IMR-90 (cell line): Measurements from ENCODE around the gene REPS1. TPM values are rescaled to one million over a fixed set of nuclear protein-coding genes. Genes with fewer than 3 reads are reported as not detected.
A peak's percentile ranks its signal among the peaks of the same experiment; 100 is the strongest.

Experiments used
- ATAC-seq: fragments of 200-7000 bp; cut with Tn5 transposase; 2 replicates; pipeline ENCODE4 v1.9.1; 2020; ENCODE audit warnings: low read depth, mild to moderate bottlenecking, moderate library complexity
- BruUV-seq: library from RNA; stranded (reverse); fragments of 400-500 nt; replicated peaks from 2 replicates; lab custom pipeline; 2021; lab: Mats Ljungman, UMichigan
- CTCF ChIA-PET: fragments of 300-600 bp; formaldehyde crosslinking; extraction: SDS; loops from one replicate; lab custom pipeline; 2021; ENCODE audit warnings: antibody characterized with exemption; lab: Yijun Ruan, JAX
- POLR2A ChIA-PET: fragments of 300-600 bp; sonication (Branson Sonifier 250); formaldehyde crosslinking; loops from one replicate; lab custom pipeline; 2022; ENCODE audit warnings: antibody characterized with exemption; ENCODE audit not compliant: unreplicated experiment; lab: Charles Lee
- DNase-seq: peaks from one replicate; pipeline ENCODE4 v3.0.0; 2013
- H2AFZ ChIP-seq: replicated peaks from 2 replicates; pipeline ENCODE3; 2013; ENCODE audit warnings: low read length, mild to moderate bottlenecking; ENCODE audit not compliant: poor library complexity
- H2AK5ac ChIP-seq: 2 replicates; pipeline ENCODE4 v1.6.1; 2013; ENCODE audit warnings: low read depth, low read length, inconsistent platforms
- H2AK9ac ChIP-seq: replicated peaks from 2 replicates; pipeline ENCODE3; 2013; ENCODE audit warnings: mild to moderate bottlenecking, low read depth, low read length, moderate library complexity; ENCODE audit not compliant: poor library complexity
- H2BK120ac ChIP-seq: 2 replicates; pipeline ENCODE4 v1.6.1; 2013; ENCODE audit warnings: low read depth, low read length, inconsistent platforms
- H2BK15ac ChIP-seq: 3 replicates; pipeline ENCODE4 v1.6.1; 2013; ENCODE audit warnings: low read depth, low read length, inconsistent platforms
- H2BK20ac ChIP-seq: 2 replicates; pipeline ENCODE4 v1.6.1; 2013; ENCODE audit warnings: low read depth, mild to moderate bottlenecking, inconsistent platforms, low read length, moderate library complexity
- H2BK5ac ChIP-seq: 2 replicates; pipeline ENCODE4 v1.6.1; 2013; ENCODE audit warnings: mild to moderate bottlenecking, low read depth, low read length, inconsistent platforms; ENCODE audit not compliant: poor library complexity, severe bottlenecking
- H3K14ac ChIP-seq: replicated peaks from 2 replicates; pipeline ENCODE4 v1.6.1; 2013; ENCODE audit warnings: low read depth, low read length, inconsistent platforms
- H3K18ac ChIP-seq: 2 replicates; pipeline ENCODE4 v1.6.1; 2013; ENCODE audit warnings: low read depth, low read length, control low read depth
- H3K23ac ChIP-seq: 2 replicates; pipeline ENCODE4 v1.6.1; 2013; ENCODE audit warnings: low read depth, low read length, inconsistent platforms
- H3K27ac ChIP-seq: 2 replicates; pipeline ENCODE4 v1.5.1; 2013; ENCODE audit warnings: mild to moderate bottlenecking, control low read depth, low read length; ENCODE audit not compliant: insufficient read depth
- H3K27me3 ChIP-seq: 2 replicates; pipeline ENCODE4 v1.6.1; 2013; ENCODE audit warnings: low read length; ENCODE audit not compliant: control insufficient read depth, insufficient read depth
- H3K36me3 ChIP-seq: 2 replicates; pipeline ENCODE4 v1.6.1; 2013; ENCODE audit warnings: low read length, mixed read lengths; ENCODE audit not compliant: control insufficient read depth, insufficient read depth
- H3K4ac ChIP-seq: 2 replicates; pipeline ENCODE4 v1.6.1; 2013; ENCODE audit warnings: low read depth, low read length, inconsistent platforms
- H3K4me1 ChIP-seq: 2 replicates; pipeline ENCODE4 v1.6.1; 2013; ENCODE audit warnings: low read length, mixed read lengths; ENCODE audit not compliant: control insufficient read depth, insufficient read depth
- H3K4me2 ChIP-seq: 2 replicates; pipeline ENCODE4 v1.6.1; 2013; ENCODE audit warnings: low read depth, mild to moderate bottlenecking, control low read depth, low read length, moderate library complexity
- H3K4me3 ChIP-seq: 2 replicates; pipeline ENCODE4 v1.5.1; 2013; ENCODE audit warnings: low read depth, mild to moderate bottlenecking, control low read depth, low read length, moderate library complexity; ENCODE audit not compliant: insufficient read depth
- H3K56ac ChIP-seq: 2 replicates; pipeline ENCODE4 v1.6.1; 2013; ENCODE audit warnings: low read length, inconsistent platforms; ENCODE audit not compliant: insufficient read depth; ENCODE audit errors: extremely low read depth
- H3K79me1 ChIP-seq, 2 experiments: 2 replicates each; pipeline ENCODE4 v1.6.1; 2013; ENCODE audit warnings: low read length in 2 of 2, inconsistent platforms in 1 of 2, low read depth in 1 of 2
- H3K9ac ChIP-seq: 2 replicates; pipeline ENCODE4 v1.6.1; 2013; ENCODE audit warnings: low read depth, low read length, control low read depth
- H3K9me1 ChIP-seq: 2 replicates; pipeline ENCODE4 v1.6.1; 2013; ENCODE audit warnings: low read length, inconsistent platforms; ENCODE audit not compliant: insufficient read depth
- H3K9me3 ChIP-seq: 2 replicates; pipeline ENCODE4 v1.6.1; 2013; ENCODE audit warnings: low read length; ENCODE audit not compliant: control insufficient read depth, insufficient read depth
- H4K20me1 ChIP-seq: 2 replicates; pipeline ENCODE4 v1.6.1; 2013; ENCODE audit warnings: low read length, inconsistent platforms; ENCODE audit not compliant: insufficient read depth
- H4K5ac ChIP-seq: 2 replicates; pipeline ENCODE4 v1.6.1; 2013; ENCODE audit warnings: mild to moderate bottlenecking, low read depth, low read length, control low read depth
- H4K8ac ChIP-seq, 2 experiments: 2 replicates each; pipeline ENCODE4 v1.6.1; 2013; ENCODE audit warnings: low read depth in 2 of 2, low read length in 2 of 2, control low read depth in 1 of 2, inconsistent platforms in 1 of 2
- H4K91ac ChIP-seq: 2 replicates; pipeline ENCODE4 v1.6.1; 2013; ENCODE audit warnings: low read depth, low read length, inconsistent platforms; ENCODE audit not compliant: insufficient read depth
- BHLHE40 ChIP-seq: fragments of 150-350 bp; IDR thresholded peaks from 2 replicates; pipeline ENCODE4 v1.6.1; 2016; ENCODE audit warnings: mild to moderate bottlenecking, low read depth, low read length
- CEBPB ChIP-seq: IDR thresholded peaks from 2 replicates; pipeline ENCODE4 v1.6.1; 2012; ENCODE audit warnings: low read depth, low read length, improper control_type of control experiment
- CHD1 ChIP-seq: IDR thresholded peaks from 2 replicates; pipeline ENCODE4 v1.6.1; 2012; ENCODE audit warnings: low read depth, low read length, improper control_type of control experiment
- ELK1 ChIP-seq: fragments of 150-350 bp; IDR thresholded peaks from 2 replicates; pipeline ENCODE4 v1.6.1; 2016; ENCODE audit warnings: low read depth, mild to moderate bottlenecking, low read length, moderate library complexity, borderline replicate concordance
- FOS ChIP-seq: fragments of 150-350 bp; IDR thresholded peaks from 2 replicates; pipeline ENCODE4 v1.6.1; 2016; ENCODE audit warnings: low read depth, low read length
- MAFK ChIP-seq: IDR thresholded peaks from 2 replicates; pipeline ENCODE4 v1.6.1; 2012; ENCODE audit warnings: low read depth, low read length, improper control_type of control experiment
- MAZ ChIP-seq: IDR thresholded peaks from 2 replicates; pipeline ENCODE4 v1.6.1; 2012; ENCODE audit warnings: low read depth, mild to moderate bottlenecking, low read length, improper control_type of control experiment, moderate library complexity, borderline replicate concordance
- MXI1 ChIP-seq: IDR thresholded peaks from 2 replicates; pipeline ENCODE4 v1.6.1; 2012; ENCODE audit warnings: low read depth, mild to moderate bottlenecking, low read length, moderate library complexity, borderline replicate concordance
- NFE2L2 ChIP-seq: fragments of 150-350 bp; IDR thresholded peaks from 2 replicates; pipeline ENCODE4 v1.6.1; 2016; ENCODE audit warnings: low read depth, mild to moderate bottlenecking, low read length
- POLR2A ChIP-seq: IDR thresholded peaks from 2 replicates; pipeline ENCODE4 v1.6.1; 2012; ENCODE audit warnings: mild to moderate bottlenecking, low read depth, low read length
- RAD21 ChIP-seq: IDR thresholded peaks from 2 replicates; pipeline ENCODE4 v1.6.1; 2012; ENCODE audit warnings: low read length, improper control_type of control experiment
- RCOR1 ChIP-seq: IDR thresholded peaks from 2 replicates; pipeline ENCODE4 v1.6.1; 2012; ENCODE audit warnings: mild to moderate bottlenecking, low read length, improper control_type of control experiment; ENCODE audit not compliant: insufficient replicate concordance
- RFX5 ChIP-seq: IDR thresholded peaks from 2 replicates; pipeline ENCODE4 v1.8.0; 2012; ENCODE audit warnings: low read depth, mild to moderate bottlenecking, low read length, moderate library complexity
- USF2 ChIP-seq: fragments of 150-350 bp; IDR thresholded peaks from 2 replicates; pipeline ENCODE4 v1.6.1; 2017; ENCODE audit warnings: mild to moderate bottlenecking, antibody characterized with exemption, low read length, low read depth
- WGBS, 2 experiments: methylation state at CpG; one replicate each; pipeline versions ENCODE4 v1.1.5 to v1.1.7; 2013; ENCODE audit warnings: missing lambda C conversion rate in 2 of 2; ENCODE audit not compliant: insufficient read length in 1 of 2; ENCODE audit errors: extremely low coverage in 2 of 2; 5-methylcytosine and 5-hydroxymethylcytosine counted together
- dilution Hi-C: fragments of 300-500 bp; cut with HindIII; formaldehyde crosslinking; loops from one replicate; pipeline ENCODE4 v1.14.3; 2018; ENCODE audit warnings: low sequenced_read_pairs; ENCODE audit not compliant: unreplicated experiment
- in situ Hi-C: fragments of 300-500 bp; cut with MboI; formaldehyde crosslinking; loops from 3 replicates; pipeline ENCODE4 v1.14.3; 2019; ENCODE audit warnings: low sequenced_read_pairs, inconsistent platforms, mixed read lengths
- intact Hi-C: fragments of 100-400 bp; cut with micrococcal nuclease; formaldehyde crosslinking; loops from 2 replicates; pipeline ENCODE4 v1.10.0; 2022
- polyA plus RNA-seq, 3 experiments: library from polyadenylated mRNA; depleted of rRNA; stranded (reverse); fragments of >200 nt; gene quantifications; 2 replicates each; pipeline ENCODE4 v1.2.3, GENCODE V29; 2012; ENCODE audit warnings: low replicate concordance in 1 of 3
- total RNA-seq: library from RNA; depleted of rRNA; stranded (reverse); fragments of >200 nt; gene quantifications from 2 replicates; pipeline ENCODE4 v1.2.3, GENCODE V29; 2012

Gene REPS1
- total and polyA plus RNA-seq, 2 of the 4 experiments (the other 2 are of a cell fraction): 21.9 to 24.2 TPM

DNA sequence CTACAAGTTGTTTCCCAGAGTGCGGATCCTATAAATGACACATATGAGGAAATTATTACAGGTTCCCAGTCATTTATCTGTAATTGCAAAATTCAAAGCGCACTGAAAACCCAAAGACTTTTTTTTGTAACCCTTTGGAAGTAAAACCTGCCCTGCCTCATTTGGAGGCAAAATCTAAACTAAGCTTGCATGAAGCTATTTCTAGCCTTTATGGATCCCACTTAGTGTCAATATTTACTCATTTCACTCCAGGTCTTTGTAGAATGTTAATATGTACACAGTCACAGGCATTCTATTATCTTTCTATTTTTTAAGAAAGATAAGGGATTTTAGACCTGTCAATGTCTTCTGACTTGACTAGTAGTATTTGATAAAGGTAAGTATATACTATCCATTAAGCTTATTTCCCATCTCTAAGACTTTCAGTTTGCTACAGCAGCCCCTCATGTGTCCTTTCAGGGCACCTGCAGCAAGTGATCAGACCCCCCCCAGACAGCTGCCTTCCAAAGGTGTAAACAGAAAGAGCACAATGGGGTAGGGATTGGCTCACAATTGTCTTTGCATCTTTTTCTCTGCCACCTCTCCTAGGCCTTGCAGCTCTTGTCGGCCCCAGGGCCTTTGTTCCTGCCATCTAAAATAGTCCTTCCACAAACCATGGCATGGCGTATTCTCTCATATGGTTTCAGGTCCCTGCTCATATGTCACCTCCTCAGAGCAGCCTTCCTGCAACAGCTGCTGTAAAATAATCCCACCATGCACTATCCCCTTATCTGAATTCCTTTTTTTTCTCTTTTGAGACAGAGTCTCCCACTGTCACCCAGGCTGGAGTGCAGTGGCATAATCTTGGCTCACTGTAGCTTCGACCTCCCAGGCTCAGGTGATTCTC is 1.3 kb upstream of the REPS1 start (continued):
- TF ChIP-seq MXI1: no peak
- TF ChIP-seq RFX5: no peak

GRCh38 chr6:138988469-138988834 is 399 bp upstream of the REPS1 start:
- Histone ChIP-seq H2BK120ac (no peak overlapping the region), H4K5ac (peak overlapping the region; percentile 56), H4K20me1 (peaks cover 8% of the 10 kb centered on the region; the same call in 1 of the 2 replicates), H3K9me1 (peaks cover 3% of the 10 kb centered on the region; the same call in 1 of the 2 replicates), H4K8ac (peak overlapping the region; percentile 68 to 70; a peak in 3 of 4 replicates), H3K18ac (no peak overlapping the region), H2BK15ac (no peak overlapping the region), H3K36me3 (no peaks in the 10 kb centered on the region), H3K9me3 (no peaks in the 10 kb centered on the region), H3K56ac (no peak overlapping the region), H3K4me2 (peak overlapping the region; percentile 84), H2AK9ac (no peak overlapping the region), H3K9ac (peak overlapping the region; percentile 32), H3K79me1 (peaks cover 21 to 28% of the 10 kb centered on the region in 2 experiments), H3K23ac (no peak overlapping the region), H2AFZ (peak overlapping the region; percentile 97), H3K4me1 (peaks cover 2% of the 10 kb centered on the region; the same call in 1 of the 2 replicates), H2BK20ac (peak overlapping the region; percentile 24; the same call in 1 of the 2 replicates), H4K91ac (no peak overlapping the region), H3K27me3 (no peaks in the 10 kb centered on the region; the same call in 1 of the 2 replicates), H2BK5ac (no peak overlapping the region), H3K4ac (no peak overlapping the region), H3K14ac (no peak overlapping the region; the same call in 1 of the 2 replicates), H3K4me3 (peak overlapping the region; percentile 78), H2AK5ac (no peak overlapping the region), H3K27ac (no peak overlapping the region)
- peak; percentile 4 for DNase-seq
- peak; percentile 2; the same call in 1 of the 2 replicates for ATAC-seq
- intact Hi-C loops: loop anchor here (1.0 to 5.0 kb wide), 4 partner anchors 172 to 871 kb away; no protein-coding TSS in a partner anchor
- dilution Hi-C loops: no loop called here
- no TSS peak for BruUV-seq
- CTCF ChIA-PET: interaction anchor here (1.4 kb wide), 1 partner anchor 183 kb away, joined by 3 read pairs; no protein-coding TSS in a partner anchor
- in situ Hi-C loops: loop anchor here (5.0 to 10.0 kb wide), 2 partner anchors 171 to 874 kb away; no protein-coding TSS in a partner anchor
- POLR2A ChIA-PET: no interaction called here
- no CpG with 5 or more reads among the region's 11 CpGs for WGBS, 2 experiments
- TF ChIP-seq BHLHE40 (no peak), MXI1 (no peak), RFX5 (no peak), MAZ (no peak), NFE2L2 (no peak), POLR2A (no peak), MAFK (no peak), RAD21 (no peak), RCOR1 (no peak), FOS (no peak), ELK1 (no peak), USF2 (no peak), CEBPB (no peak), CHD1 (no peak)
